MM.1S (cell line): ENCODE results near the gene DLG5.

Source experiments
- EZH2 ChIP-seq: fragments of 300-600 bp; sonication (generic); optimal IDR thresholded peaks from 2 replicates; pipeline ENCODE3; 2017; ENCODE audit warnings: low read depth, mild to moderate bottlenecking, antibody characterized with exemption, low read length, mixed read lengths
- EZH2phosphoT487 ChIP-seq: fragments of 300-600 bp; sonication (generic); IDR thresholded peaks from 2 replicates; pipeline ENCODE4 v1.6.1; 2018; ENCODE audit warnings: antibody characterized with exemption, low read length
- TF ChIP-seq, protein P1 (sequence below): fragments of 300-600 bp; sonication (generic); IDR thresholded peaks from 2 replicates; pipeline ENCODE4 v1.5.1; 2016; ENCODE audit warnings: antibody characterized with exemption, low read length, mixed read lengths

GRCh38 chr10:77812741-77813140, 113.8 kb downstream of the DLG5 start:
- TF ChIP-seq EZH2 = no peak
- TF ChIP-seq, protein P1, sequence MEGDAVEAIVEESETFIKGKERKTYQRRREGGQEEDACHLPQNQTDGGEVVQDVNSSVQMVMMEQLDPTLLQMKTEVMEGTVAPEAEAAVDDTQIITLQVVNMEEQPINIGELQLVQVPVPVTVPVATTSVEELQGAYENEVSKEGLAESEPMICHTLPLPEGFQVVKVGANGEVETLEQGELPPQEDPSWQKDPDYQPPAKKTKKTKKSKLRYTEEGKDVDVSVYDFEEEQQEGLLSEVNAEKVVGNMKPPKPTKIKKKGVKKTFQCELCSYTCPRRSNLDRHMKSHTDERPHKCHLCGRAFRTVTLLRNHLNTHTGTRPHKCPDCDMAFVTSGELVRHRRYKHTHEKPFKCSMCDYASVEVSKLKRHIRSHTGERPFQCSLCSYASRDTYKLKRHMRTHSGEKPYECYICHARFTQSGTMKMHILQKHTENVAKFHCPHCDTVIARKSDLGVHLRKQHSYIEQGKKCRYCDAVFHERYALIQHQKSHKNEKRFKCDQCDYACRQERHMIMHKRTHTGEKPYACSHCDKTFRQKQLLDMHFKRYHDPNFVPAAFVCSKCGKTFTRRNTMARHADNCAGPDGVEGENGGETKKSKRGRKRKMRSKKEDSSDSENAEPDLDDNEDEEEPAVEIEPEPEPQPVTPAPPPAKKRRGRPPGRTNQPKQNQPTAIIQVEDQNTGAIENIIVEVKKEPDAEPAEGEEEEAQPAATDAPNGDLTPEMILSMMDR = no peak
- TF ChIP-seq EZH2phosphoT487 = no peak
